Measurements from ENCODE around the gene EXD1.
A peak's percentile ranks its signal among the peaks of the same experiment; 100 is the strongest.
"Not testable (repeated sequence)": the region's sequence is repeated elsewhere in the genome, so short reads cannot be mapped to it uniquely, and the experiment has no call there.

EXD1 gene

DNA sequence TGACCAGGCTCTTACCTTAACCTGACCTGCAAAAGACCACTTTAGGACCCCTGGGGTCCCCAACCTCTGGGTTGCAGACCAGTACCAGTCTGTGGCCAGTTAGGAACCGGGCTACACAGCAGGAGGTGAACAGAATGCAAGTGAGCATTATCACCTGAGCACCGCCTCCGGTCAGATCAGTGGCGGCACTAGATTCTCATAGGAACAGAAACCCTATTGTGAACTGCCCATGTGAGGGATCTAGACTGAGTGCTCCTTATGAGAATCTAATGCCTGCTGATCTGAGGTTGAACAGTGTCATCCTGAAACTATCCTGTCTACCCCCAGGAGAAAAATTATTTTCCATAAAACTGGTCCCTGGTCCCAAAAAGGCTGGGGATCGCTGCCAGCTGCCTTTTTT, 20.9 kb upstream of the EXD1 start:
- TF ChIP-seq, protein P1, sequence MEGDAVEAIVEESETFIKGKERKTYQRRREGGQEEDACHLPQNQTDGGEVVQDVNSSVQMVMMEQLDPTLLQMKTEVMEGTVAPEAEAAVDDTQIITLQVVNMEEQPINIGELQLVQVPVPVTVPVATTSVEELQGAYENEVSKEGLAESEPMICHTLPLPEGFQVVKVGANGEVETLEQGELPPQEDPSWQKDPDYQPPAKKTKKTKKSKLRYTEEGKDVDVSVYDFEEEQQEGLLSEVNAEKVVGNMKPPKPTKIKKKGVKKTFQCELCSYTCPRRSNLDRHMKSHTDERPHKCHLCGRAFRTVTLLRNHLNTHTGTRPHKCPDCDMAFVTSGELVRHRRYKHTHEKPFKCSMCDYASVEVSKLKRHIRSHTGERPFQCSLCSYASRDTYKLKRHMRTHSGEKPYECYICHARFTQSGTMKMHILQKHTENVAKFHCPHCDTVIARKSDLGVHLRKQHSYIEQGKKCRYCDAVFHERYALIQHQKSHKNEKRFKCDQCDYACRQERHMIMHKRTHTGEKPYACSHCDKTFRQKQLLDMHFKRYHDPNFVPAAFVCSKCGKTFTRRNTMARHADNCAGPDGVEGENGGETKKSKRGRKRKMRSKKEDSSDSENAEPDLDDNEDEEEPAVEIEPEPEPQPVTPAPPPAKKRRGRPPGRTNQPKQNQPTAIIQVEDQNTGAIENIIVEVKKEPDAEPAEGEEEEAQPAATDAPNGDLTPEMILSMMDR (IDR thresholded peaks at IDR 0.05; ENCODE audit: low read depth, low read length): no peak
- H3K4me3 ChIP-seq (replicated peaks in 1 of 2; ENCODE audit: low read depth in 2 of 2, low read length in 2 of 2): no peak overlapping the region
- DNase-seq (ENCODE audit: low read depth in 2 of 2): no peak

DNA sequence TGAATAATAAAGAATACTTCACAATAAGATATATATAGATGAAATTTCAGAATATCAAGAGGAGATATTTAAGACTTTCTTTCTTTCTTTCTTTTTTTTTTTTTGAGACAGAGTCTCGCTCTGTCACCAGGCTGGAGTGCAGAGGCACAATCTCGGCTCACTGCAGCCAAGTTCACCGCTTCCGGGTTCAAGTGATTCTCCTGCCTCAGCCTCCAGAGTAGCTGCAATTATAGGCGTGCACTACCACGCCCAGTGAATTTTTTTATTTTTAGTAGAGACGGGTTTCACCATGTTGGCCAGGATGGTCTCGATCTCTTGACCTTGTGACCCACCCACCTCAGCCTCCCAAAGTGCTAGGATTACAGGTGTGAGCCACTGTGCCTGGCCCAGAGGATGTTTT, 20.2 kb upstream of the EXD1 start:
- DNase-seq (ENCODE audit: low read depth in 2 of 2); H3K4me3 ChIP-seq (replicated peaks in 1 of 2; ENCODE audit: low read depth in 2 of 2, low read length in 2 of 2): not testable (repeated sequence)

DNA sequence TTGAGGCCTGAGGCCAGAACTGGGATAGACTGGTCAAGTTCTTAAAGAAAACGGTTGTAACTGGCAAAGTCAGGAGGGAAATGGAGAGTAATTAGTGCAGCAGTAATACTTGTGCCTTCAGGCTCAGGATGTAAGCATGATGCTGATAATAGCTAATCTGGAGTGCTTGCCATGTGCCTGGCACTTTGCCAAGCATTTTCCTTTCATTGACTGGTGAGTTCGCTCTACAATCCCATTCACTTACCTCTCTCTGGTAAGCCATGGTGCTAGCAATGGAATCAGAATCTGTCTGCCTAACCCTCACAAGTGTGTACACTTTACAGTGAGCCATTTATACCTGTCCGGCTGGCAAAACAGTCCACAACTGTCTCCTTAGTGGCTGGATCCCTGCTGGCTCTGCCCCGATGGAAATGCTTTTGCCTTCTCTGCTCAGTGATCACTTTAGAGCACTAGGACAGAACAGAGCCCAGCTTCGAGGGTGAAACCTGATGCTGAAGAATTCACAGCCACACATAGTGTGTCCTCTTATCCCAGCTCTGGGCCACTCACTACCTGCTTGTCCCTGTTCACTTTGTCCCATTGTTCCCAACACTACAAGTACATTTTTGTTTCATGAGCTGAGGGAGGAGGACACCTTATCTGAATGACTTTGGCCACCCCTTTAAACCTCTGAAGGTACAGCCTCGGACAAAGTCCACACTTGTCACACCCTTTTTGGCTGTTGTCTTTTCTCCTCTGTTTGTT, 10.8 kb upstream of the EXD1 start:
- DNase-seq (ENCODE audit: low read depth in 2 of 2): peak in 1 of 2 donors; percentile 44
- H3K4me3 ChIP-seq (replicated peaks in 1 of 2; ENCODE audit: low read depth in 2 of 2, low read length in 2 of 2): no peak overlapping the region
- TF ChIP-seq, protein P1 (IDR thresholded peaks at IDR 0.05; ENCODE audit: low read depth, low read length): no peak

DNA sequence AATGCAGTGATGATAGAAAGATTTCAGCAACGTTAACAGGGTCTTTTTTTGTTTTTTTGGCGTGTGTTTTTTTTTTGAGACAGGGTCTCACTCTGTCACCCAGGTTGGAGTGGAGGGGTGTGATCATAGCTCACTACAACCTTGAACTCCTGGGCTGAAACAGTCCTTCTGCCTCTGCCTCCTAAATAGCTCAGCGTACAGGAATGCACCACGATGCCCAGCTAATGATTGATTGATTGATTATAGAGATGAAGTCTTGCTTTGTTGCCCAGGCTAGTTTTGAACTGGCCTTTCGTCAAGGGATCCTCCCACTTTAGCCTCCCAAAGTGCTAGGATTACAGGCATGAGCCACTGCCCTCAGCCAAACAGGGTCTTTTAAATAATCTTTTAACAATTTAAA, 7.5 kb upstream of the EXD1 start:
- no peak overlapping the region for H3K4me3 ChIP-seq (replicated peaks in 1 of 2; ENCODE audit: low read depth in 2 of 2, low read length in 2 of 2)
- no peak for DNase-seq (ENCODE audit: low read depth in 2 of 2)
- TF ChIP-seq, protein P1 (IDR thresholded peaks at IDR 0.05; ENCODE audit: low read depth, low read length): no peak

DNA sequence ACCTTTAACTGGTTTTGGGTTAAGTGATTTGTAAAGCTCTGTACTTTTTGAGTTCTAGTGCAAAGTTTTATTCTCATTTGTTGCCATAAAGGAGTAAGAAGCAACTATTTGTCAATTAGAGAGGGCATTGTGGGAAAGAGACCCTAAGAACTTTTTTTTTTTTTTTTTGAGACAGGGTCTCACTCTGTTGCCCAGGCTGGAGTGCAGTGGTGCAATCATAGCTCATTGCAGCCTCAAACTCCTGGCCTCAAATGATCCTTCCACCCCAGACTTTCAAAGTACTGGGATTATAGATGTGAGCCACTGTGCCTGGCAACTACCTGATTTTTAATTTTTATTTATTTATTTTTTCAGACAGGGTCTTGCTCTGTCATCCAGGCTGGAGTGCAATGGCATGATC, 5.4 kb upstream of the EXD1 start:
- DNase-seq (ENCODE audit: low read depth in 2 of 2): no peak
- H3K4me3 ChIP-seq (replicated peaks in 1 of 2; ENCODE audit: low read depth in 2 of 2, low read length in 2 of 2): no peak overlapping the region
- TF ChIP-seq, protein P1 (IDR thresholded peaks at IDR 0.05; ENCODE audit: low read depth, low read length): no peak

DNA sequence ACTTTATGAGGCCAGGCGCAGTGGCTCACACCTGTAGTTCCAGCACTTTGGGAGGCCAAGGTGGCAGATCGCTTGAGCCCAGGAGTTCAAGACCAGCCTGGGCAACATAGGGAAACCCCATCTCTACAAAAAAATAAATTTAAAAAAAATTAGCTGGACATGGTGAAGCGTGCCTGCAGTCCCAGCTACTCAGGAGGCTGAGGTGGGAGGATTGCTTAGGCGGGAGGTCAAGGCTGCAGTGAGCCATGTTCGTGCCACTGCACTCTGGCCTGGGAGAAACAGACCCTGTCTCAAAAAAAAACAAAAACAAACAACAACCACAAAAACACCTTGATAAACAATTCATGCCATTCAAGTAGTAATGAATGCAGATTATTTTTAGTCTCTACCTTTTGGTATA, 4.7 kb upstream of the EXD1 start:
- H3K4me3 ChIP-seq (replicated peaks in 1 of 2; ENCODE audit: low read depth in 2 of 2, low read length in 2 of 2): not testable (repeated sequence)

DNA sequence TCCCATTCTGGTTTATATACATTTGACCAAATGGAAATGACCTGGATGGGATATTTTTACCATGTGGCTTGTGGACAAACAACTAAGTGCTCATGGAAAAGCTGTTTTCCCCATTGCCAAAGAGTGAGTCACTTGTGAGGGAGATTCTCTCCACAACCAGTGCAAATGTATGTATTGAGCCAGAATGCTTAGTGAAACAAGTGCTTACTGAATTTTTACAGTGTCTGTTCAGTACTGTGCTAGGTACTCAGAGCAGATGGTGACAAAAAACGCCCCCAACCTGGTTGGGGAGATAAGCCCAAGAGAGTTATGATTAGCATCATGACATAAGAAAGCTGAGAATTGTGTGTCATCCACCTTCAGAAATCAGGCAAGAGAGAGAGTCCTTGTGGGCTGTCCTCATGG, 2.8 kb upstream of the EXD1 start:
- TF ChIP-seq, protein P1 (IDR thresholded peaks at IDR 0.05; ENCODE audit: low read depth, low read length): no peak
- no peak overlapping the region for H3K4me3 ChIP-seq (replicated peaks in 1 of 2; ENCODE audit: low read depth in 2 of 2, low read length in 2 of 2)
- DNase-seq (ENCODE audit: low read depth in 2 of 2): peak; percentile 71 to 82

More for the DNA sequence above, 4.7 kb upstream of the EXD1 start:
- DNase-seq (ENCODE audit: low read depth in 2 of 2): not testable (repeated sequence)
